Hepatocyte (in vitro differentiated cells): ENCODE measurements around the gene KIF4A. TPM values are rescaled to one million over a fixed set of nuclear protein-coding genes. Genes with fewer than 3 reads are reported as not detected.

ENCODE experiments used
- DNase-seq: peaks from one replicate; pipeline ENCODE4 v3.0.0-alpha.2; 2016; ENCODE audit warnings: low spot score
- H2AFZ ChIP-seq: fragments of 200-600 bp; sonication (generic); 2 replicates; pipeline ENCODE4 v1.6.0; 2016; ENCODE audit warnings: antibody characterized with exemption, mild to moderate bottlenecking
- H3K27ac ChIP-seq: fragments of 200-600 bp; sonication (generic); 2 replicates; pipeline ENCODE4 v1.5.1; 2016; ENCODE audit warnings: mild to moderate bottlenecking
- H3K27me3 ChIP-seq: fragments of 200-600 bp; sonication (generic); 2 replicates; pipeline ENCODE4 v1.6.1; 2016
- H3K36me3 ChIP-seq: fragments of 200-600 bp; sonication (generic); replicated peaks from 2 replicates; pipeline ENCODE4 v1.5.1; 2016; ENCODE audit warnings: low read depth; ENCODE audit not compliant: insufficient read depth
- H3K4me1 ChIP-seq: fragments of 200-600 bp; sonication (generic); 2 replicates; pipeline ENCODE4 v1.5.1; 2016; ENCODE audit warnings: mild to moderate bottlenecking, moderate library complexity; ENCODE audit not compliant: insufficient read depth
- H3K4me2 ChIP-seq: fragments of 200-600 bp; sonication (generic); 2 replicates; pipeline ENCODE4 v1.6.0; 2016
- H3K4me3 ChIP-seq: fragments of 200-600 bp; sonication (generic); 2 replicates; pipeline ENCODE4 v1.5.1; 2016; ENCODE audit warnings: mild to moderate bottlenecking
- H3K79me2 ChIP-seq: fragments of 200-600 bp; sonication (generic); 2 replicates; pipeline ENCODE4 v1.6.0; 2017; ENCODE audit warnings: mild to moderate bottlenecking
- H3K9me2 ChIP-seq: fragments of 200-600 bp; sonication (generic); replicated peaks from 2 replicates; pipeline ENCODE4 v1.6.0; 2017; ENCODE audit warnings: mild to moderate bottlenecking; ENCODE audit not compliant: insufficient read depth
- H3K9me3 ChIP-seq: fragments of 200-600 bp; sonication (generic); 2 replicates; pipeline ENCODE4 v1.5.1; 2016; ENCODE audit warnings: low read depth, mild to moderate bottlenecking
- H4K20me1 ChIP-seq: fragments of 200-600 bp; sonication (generic); 2 replicates; pipeline ENCODE4 v1.6.0; 2016; ENCODE audit warnings: mild to moderate bottlenecking; ENCODE audit not compliant: insufficient read depth, poor library complexity, severe bottlenecking
- EZH2 ChIP-seq: fragments of 200-600 bp; sonication (generic); IDR thresholded peaks from 2 replicates; pipeline ENCODE4 v1.6.1; 2016; ENCODE audit warnings: antibody characterized with exemption, mild to moderate bottlenecking, borderline replicate concordance
- EZH2phosphoT487 ChIP-seq: fragments of 200-600 bp; sonication (generic); IDR thresholded peaks from one replicate; pipeline ENCODE4 v1.6.1; 2018; ENCODE audit warnings: antibody characterized with exemption, mild to moderate bottlenecking, low read depth, moderate library complexity; ENCODE audit not compliant: unreplicated experiment, severe bottlenecking
- WGBS: methylation state at CpG from one replicate; pipeline ENCODE4 v1.1.6; 2016; ENCODE audit warnings: low lambda C conversion rate; ENCODE audit errors: missing lambda C conversion rate; 5-methylcytosine and 5-hydroxymethylcytosine counted together
- polyA plus RNA-seq: library from polyadenylated mRNA; unstranded; fragments of >200 nt; fragmentation: Nextera tagmentation; extraction: Ambion mirVana; gene quantifications from 2 replicates; pipeline ENCODE4 v1.2.1, GENCODE V29; 2016
- total RNA-seq: library from RNA; depleted of rRNA; stranded (reverse); fragments of >200 nt; gene quantifications from 2 replicates; pipeline ENCODE4 v1.2.3, GENCODE V29; 2014
- TF ChIP-seq, protein P1 (sequence below): fragments of 200-600 bp; sonication (generic); IDR thresholded peaks from 2 replicates; pipeline ENCODE4 v1.5.1; 2016; ENCODE audit warnings: antibody characterized with exemption, mild to moderate bottlenecking; ENCODE audit not compliant: poor library complexity

Gene KIF4A
- total and polyA plus RNA-seq, 2 experiments from 2014 or later, result 4.2 to 6.4 TPM

DNA sequence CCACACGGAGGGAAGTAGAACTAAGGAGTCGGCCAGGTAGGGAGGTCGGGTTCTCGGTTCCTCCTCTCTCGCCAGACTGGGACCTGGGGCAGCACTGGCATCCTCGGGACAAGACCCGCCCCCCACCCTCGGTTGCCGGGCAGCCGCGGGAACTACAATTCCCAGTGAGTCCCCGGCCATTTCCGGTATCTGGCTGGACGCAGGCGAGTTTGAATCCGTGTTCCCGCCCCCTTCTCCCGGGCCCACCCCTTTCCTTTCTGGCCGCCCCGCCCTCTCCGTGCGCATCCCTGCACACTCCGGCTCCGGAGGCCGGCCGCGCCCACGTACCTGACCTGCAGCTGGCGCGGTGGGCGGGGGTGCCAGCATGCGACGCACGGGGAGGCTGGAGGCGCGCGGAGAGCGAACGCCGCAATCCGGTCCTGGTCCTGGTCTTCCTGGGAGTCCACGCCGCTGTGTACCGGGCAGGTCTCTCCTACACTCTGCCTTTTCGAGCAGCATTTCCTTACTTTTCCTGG is 144.5 kb downstream of the KIF4A start:
- Histone ChIP-seq H3K27ac (peak overlapping the region; percentile 93), H3K9me2 (peaks cover 4% of the 10 kb centered on the region), H3K36me3 (no peaks in the 10 kb centered on the region), H3K27me3 (no peaks in the 10 kb centered on the region), H3K9me3 (no peaks in the 10 kb centered on the region), H3K79me2 (no peaks in the 10 kb centered on the region), H2AFZ (peak overlapping the region; percentile 97), H3K4me1 (no peaks in the 10 kb centered on the region), H3K4me2 (peak overlapping the region; percentile 81), H4K20me1 (no peaks in the 10 kb centered on the region), H3K4me3 (peak overlapping the region; percentile 72)
- 47% methylated on average over 18 of the region's 45 CpGs for WGBS
- no peak for TF ChIP-seq EZH2
- peak; percentile 89 for DNase-seq

DNA sequence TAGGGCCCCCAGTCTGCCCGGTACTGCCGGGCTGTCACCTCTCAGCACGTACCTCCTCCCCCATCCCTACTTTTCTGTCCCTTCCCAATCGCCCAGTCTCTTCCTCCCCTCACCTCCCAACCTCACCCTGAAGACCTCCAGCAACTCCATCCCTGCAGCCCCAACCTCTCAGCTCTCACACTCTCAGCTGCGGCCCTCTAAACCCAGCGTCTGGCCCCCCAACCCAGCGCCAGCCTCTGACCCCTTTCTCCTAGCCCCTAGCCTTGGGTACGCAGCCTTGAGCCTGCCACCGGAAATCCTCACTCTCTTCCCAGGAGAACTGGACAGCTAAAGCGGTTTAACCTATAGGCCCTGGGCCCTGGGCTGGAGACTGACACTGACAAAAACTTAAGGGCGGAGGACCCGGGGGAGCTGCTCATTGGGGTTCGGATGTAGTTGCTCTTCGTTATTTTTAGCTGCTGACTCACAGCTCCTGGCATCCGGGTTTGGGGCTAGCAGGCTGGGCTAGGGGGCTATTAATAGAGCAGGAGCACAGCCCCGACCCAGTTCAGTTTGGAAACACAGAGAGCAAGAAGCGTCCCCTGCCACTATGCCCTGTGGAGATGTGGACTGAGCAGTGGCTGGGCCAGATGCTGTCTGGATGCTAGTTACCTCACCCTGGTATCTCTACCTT is 145.1 kb downstream of the KIF4A start:
- peak overlapping the region; percentile 81 for H3K4me2 ChIP-seq
- peak overlapping the region; percentile 39 for H3K4me3 ChIP-seq
- H2AFZ ChIP-seq, result peak overlapping the region; percentile 97
- WGBS, result 52% methylated on average over 17 of the region's 17 CpGs
- H3K79me2 ChIP-seq, result no peaks in the 10 kb centered on the region
- no peak for TF ChIP-seq EZH2phosphoT487
- TF ChIP-seq, protein P1, sequence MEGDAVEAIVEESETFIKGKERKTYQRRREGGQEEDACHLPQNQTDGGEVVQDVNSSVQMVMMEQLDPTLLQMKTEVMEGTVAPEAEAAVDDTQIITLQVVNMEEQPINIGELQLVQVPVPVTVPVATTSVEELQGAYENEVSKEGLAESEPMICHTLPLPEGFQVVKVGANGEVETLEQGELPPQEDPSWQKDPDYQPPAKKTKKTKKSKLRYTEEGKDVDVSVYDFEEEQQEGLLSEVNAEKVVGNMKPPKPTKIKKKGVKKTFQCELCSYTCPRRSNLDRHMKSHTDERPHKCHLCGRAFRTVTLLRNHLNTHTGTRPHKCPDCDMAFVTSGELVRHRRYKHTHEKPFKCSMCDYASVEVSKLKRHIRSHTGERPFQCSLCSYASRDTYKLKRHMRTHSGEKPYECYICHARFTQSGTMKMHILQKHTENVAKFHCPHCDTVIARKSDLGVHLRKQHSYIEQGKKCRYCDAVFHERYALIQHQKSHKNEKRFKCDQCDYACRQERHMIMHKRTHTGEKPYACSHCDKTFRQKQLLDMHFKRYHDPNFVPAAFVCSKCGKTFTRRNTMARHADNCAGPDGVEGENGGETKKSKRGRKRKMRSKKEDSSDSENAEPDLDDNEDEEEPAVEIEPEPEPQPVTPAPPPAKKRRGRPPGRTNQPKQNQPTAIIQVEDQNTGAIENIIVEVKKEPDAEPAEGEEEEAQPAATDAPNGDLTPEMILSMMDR, result no peak
- no peak for TF ChIP-seq EZH2
- DNase-seq, result no peak
- H4K20me1 ChIP-seq, result no peaks in the 10 kb centered on the region
- H3K36me3 ChIP-seq, result no peaks in the 10 kb centered on the region
- no peaks in the 10 kb centered on the region for H3K4me1 ChIP-seq
- H3K27me3 ChIP-seq, result no peaks in the 10 kb centered on the region
- H3K27ac ChIP-seq, result no peak overlapping the region
- H3K9me3 ChIP-seq, result no peaks in the 10 kb centered on the region
- H3K9me2 ChIP-seq, result peaks cover 4% of the 10 kb centered on the region

DNA sequence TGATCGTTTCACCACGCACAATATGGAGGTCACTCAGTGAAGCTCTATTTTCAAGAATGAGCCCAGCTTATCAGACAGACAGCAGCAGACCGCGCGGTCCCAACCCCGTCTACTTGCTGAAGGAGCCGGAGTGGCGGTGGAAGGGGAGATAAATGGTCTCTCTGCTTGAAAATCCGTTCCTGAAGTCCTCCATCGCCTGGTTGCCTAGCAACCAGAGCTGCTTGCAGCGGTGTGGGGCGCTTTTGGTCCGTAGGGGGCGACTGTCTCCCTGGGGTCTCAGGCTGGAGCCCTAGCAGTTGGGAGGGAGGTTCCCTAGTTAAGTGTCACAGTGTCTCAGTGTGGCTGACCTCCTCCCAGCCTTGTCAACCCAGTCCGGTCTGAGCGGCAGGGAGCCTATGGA is 146.4 kb downstream of the KIF4A start:
- H3K9me2 ChIP-seq, result peaks cover 4% of the 10 kb centered on the region
- no peak for DNase-seq
- no peak overlapping the region for H2AFZ ChIP-seq
- no peaks in the 10 kb centered on the region for H4K20me1 ChIP-seq
- WGBS, result 40% methylated on average over 16 of the region's 16 CpGs
- TF ChIP-seq EZH2, result no peak
- TF ChIP-seq EZH2phosphoT487, result no peak
- TF ChIP-seq, protein P1, result no peak
- H3K4me2 ChIP-seq, result no peak overlapping the region
- H3K79me2 ChIP-seq, result no peaks in the 10 kb centered on the region
- H3K9me3 ChIP-seq, result no peaks in the 10 kb centered on the region
- no peaks in the 10 kb centered on the region for H3K4me1 ChIP-seq
- H3K27me3 ChIP-seq, result no peaks in the 10 kb centered on the region
- no peaks in the 10 kb centered on the region for H3K36me3 ChIP-seq
- no peak overlapping the region for H3K4me3 ChIP-seq
- H3K27ac ChIP-seq, result no peak overlapping the region

DNA sequence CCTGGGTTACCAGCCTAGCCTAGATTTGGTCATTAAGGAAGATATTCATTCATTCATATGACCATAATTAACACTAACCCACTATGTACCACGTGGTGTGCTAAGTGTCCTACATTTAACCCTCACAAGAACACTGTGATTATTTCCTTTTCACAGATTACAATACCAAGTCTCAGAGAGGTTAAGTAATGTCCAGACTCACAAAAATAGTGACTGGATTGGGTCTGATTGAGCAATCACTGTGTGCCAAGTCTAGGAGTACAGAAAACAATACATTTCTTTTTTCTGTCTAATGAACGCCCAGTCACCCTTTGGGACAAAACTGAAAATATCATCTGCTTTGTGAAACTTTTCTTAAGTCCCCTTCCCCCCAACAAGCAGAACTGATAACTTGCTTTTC is 147.1 kb downstream of the KIF4A start:
- no peak for DNase-seq
- Histone ChIP-seq H3K4me3 (no peak overlapping the region), H3K4me1 (no peaks in the 10 kb centered on the region), H3K27ac (no peak overlapping the region), H3K9me3 (no peaks in the 10 kb centered on the region), H3K4me2 (no peak overlapping the region), H3K27me3 (no peaks in the 10 kb centered on the region), H4K20me1 (no peaks in the 10 kb centered on the region), H3K79me2 (no peaks in the 10 kb centered on the region), H3K9me2 (peaks cover 4% of the 10 kb centered on the region), H2AFZ (no peak overlapping the region), H3K36me3 (no peaks in the 10 kb centered on the region)
- TF ChIP-seq, protein P1, result no peak
- TF ChIP-seq EZH2phosphoT487 (no peak), EZH2 (no peak)
- WGBS, result 45% methylated on average over 2 of the region's 2 CpGs
